ENCODE measurements around the gene PGAM2. TPM values are rescaled to one million over a fixed set of nuclear protein-coding genes. Genes with fewer than 3 reads are reported as not detected.

Gene PGAM2
- total RNA-seq, 1 experiment from 2014 or later, result 8.7 TPM

DNA sequence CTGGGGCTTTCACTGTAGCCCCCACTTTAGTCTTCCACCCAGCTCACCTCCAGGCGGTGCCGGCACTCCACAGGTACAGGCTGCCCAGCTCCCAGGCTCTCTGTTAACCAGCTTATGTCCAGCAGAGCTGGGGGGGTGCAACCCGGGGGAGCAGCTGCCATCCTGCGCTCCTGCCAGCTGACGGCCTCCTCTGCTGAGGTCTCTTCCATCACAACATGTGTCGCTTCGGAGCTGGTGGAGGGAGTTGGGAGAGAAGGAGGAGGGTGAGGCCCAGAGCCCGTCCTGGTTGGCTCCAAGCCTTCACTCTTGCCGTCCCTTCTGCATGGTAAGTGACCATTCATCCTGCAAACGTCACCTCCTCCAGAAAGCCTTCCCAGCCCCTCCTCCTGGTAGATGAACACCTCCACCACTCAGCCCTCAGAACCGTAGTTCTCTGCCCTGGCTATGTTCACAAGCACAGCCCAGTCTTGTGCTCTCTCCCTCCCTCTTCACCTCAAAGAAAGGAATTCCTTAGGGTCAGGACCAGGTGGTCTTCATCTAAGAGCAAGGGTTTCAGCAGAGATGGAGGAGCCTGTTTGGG lies 15.4 kb upstream of the PGAM2 start:
- H3K14ac ChIP-seq (ENCODE audit: insufficient read depth, low read length), result no peak overlapping the region
- WGBS (ENCODE audit: extremely low coverage, insufficient read length, low lambda C conversion rate), result no CpG with 5 or more reads among the region's 11 CpGs
- no peak overlapping the region for H2BK5ac ChIP-seq (ENCODE audit: insufficient read length, low read length)
- H3K4ac ChIP-seq (ENCODE audit: low read depth, low read length), result no peak overlapping the region
- H4K91ac ChIP-seq (ENCODE audit: insufficient read length, low read depth, low read length), result no peak overlapping the region
- H3K79me2 ChIP-seq (ENCODE audit: insufficient read depth, low read length), result no peaks in the 10 kb centered on the region
- H3K4me1 ChIP-seq (ENCODE audit: insufficient read depth, low read length), result peaks cover 4% of the 10 kb centered on the region; the same call in 1 of the 2 replicates
- no peak overlapping the region for H3K9ac ChIP-seq (ENCODE audit: extremely low read depth, insufficient read length, low read length)
- no peaks in the 10 kb centered on the region; the same call in 1 of the 2 replicates for H3K27me3 ChIP-seq (ENCODE audit: insufficient read depth, low read length)
- H3K18ac ChIP-seq (ENCODE audit: insufficient read length, low read depth, low read length), result no peak overlapping the region
- H4K5ac ChIP-seq (ENCODE audit: insufficient read length, low read depth, low read length), result no peak overlapping the region
- H3K4me3 Mint-ChIP-seq, result peak overlapping the region; percentile 82 to 85
- peak overlapping the region in 1 of 3 experiments; percentile 18; a peak in 2 of 7 replicates for H3K27ac Mint-ChIP-seq
- H2BK12ac ChIP-seq (ENCODE audit: insufficient read length, low read depth, low read length), result no peak overlapping the region
- H2BK20ac ChIP-seq (ENCODE audit: low read depth, low read length, poor library complexity, severe bottlenecking), result no peak overlapping the region
- TF ChIP-seq, protein P1, sequence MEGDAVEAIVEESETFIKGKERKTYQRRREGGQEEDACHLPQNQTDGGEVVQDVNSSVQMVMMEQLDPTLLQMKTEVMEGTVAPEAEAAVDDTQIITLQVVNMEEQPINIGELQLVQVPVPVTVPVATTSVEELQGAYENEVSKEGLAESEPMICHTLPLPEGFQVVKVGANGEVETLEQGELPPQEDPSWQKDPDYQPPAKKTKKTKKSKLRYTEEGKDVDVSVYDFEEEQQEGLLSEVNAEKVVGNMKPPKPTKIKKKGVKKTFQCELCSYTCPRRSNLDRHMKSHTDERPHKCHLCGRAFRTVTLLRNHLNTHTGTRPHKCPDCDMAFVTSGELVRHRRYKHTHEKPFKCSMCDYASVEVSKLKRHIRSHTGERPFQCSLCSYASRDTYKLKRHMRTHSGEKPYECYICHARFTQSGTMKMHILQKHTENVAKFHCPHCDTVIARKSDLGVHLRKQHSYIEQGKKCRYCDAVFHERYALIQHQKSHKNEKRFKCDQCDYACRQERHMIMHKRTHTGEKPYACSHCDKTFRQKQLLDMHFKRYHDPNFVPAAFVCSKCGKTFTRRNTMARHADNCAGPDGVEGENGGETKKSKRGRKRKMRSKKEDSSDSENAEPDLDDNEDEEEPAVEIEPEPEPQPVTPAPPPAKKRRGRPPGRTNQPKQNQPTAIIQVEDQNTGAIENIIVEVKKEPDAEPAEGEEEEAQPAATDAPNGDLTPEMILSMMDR (conservative IDR thresholded peaks at IDR 0.05), result no peak
- H3K4me1 Mint-ChIP-seq, result peaks cover 12 to 21% of the 10 kb centered on the region in 2 experiments
- no peaks in the 10 kb centered on the region for H3K9me3 Mint-ChIP-seq
- H2AFZ ChIP-seq (ENCODE audit: low read length), result no peak overlapping the region
- H4K20me1 ChIP-seq (ENCODE audit: control insufficient read depth, insufficient read depth, insufficient read length), result no peaks in the 10 kb centered on the region
- H4K8ac ChIP-seq (replicated peaks; ENCODE audit: insufficient read length, low read depth, low read length), result no peak overlapping the region
- no peak overlapping the region for H2AK5ac ChIP-seq (ENCODE audit: insufficient read length, low read length)
- H2BK15ac ChIP-seq (ENCODE audit: low read depth, low read length), result no peak overlapping the region
- H3K23me2 ChIP-seq (ENCODE audit: insufficient read length, low read depth, low read length, poor library complexity, severe bottlenecking), result no peaks in the 10 kb centered on the region
- no peak overlapping the region for H3K4me2 ChIP-seq (ENCODE audit: insufficient read depth, insufficient read length, low read length)
- peaks cover 15 to 41% (median 38%) of the 10 kb centered on the region in 3 experiments for H3K36me3 Mint-ChIP-seq (ENCODE audit: insufficient read depth in 1 of 3, low read depth in 3 of 3)
- H2BK120ac ChIP-seq (ENCODE audit: low read depth, low read length, poor library complexity, severe bottlenecking), result no peak overlapping the region
- H3K79me1 ChIP-seq (ENCODE audit: insufficient read depth, low read depth, low read length, poor library complexity, severe bottlenecking), result no peaks in the 10 kb centered on the region
- DNase-seq, result no peak
- peaks cover 14% of the 10 kb centered on the region for H3K27me3 Mint-ChIP-seq (ENCODE audit: low read depth)
- H3K27ac ChIP-seq (ENCODE audit: insufficient read length, low read depth, low read length), result no peak overlapping the region
- H3K23ac ChIP-seq (ENCODE audit: insufficient read length, low read depth, low read length), result no peak overlapping the region
- no peak overlapping the region for H3K56ac ChIP-seq (ENCODE audit: insufficient read length, low read depth, low read length)
- no peak overlapping the region for H3T11ph ChIP-seq (ENCODE audit: low read length)
- no peaks in the 10 kb centered on the region for H3K9me3 ChIP-seq (ENCODE audit: control insufficient read depth, low read depth, low read length)

Measured in H9 (cell line).